ENCODE measurements around the gene PCDH1. TPM values are rescaled to one million over a fixed set of nuclear protein-coding genes. Genes with fewer than 3 reads are reported as not detected.

Gene PCDH1
- total RNA-seq, 2 donors from 2014 or later: 24.9 to 31.3 TPM

- DNase-seq (no peak), ATAC-seq (no peak)
- Histone ChIP-seq H3K27ac (no peak overlapping the region), H3K4me3 (no peak overlapping the region), H3K9me3 (no peaks in the 10 kb centered on the region), H3K4me1 (peaks cover 13% of the 10 kb centered on the region), H3K36me3 (replicated peaks in 1 of 2; ENCODE audit: insufficient read depth in 1 of 2, low read depth in 2 of 2) (no peaks in the 10 kb centered on the region), H3K27me3 (no peaks in the 10 kb centered on the region)
- WGBS, 2 donors: 90 to 96% methylated on average over 4 of the region's 4 CpGs
- TF ChIP-seq POLR2A (IDR thresholded peaks at IDR 0.05) (no peak), CTCF (IDR thresholded peaks at IDR 0.05) (no peak)
- intact Hi-C loops (cut with DNase I): no loop called here
Observed at GRCh38 chr5:141832131-141832530, 46.1 kb downstream of the PCDH1 start.

DNA sequence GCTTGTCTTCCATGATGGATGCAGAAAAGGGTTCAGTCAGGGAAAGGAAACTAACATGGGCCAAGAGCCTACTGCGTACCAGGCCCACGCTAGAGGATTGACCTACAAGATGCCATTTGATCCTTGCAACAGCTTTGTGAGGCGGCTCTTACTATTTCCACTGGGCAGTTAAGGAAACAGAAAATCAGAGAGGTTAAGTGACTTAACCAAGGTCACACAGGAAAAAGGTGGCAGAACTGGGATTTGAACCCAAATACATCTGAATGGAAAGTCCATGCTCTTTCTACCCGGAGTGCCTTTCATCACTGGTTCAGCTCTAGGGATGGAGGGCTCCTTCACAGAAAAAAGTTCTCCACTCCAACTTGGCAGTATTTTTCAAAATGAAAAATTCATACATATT is 50.0 kb downstream of the PCDH1 start:
- H3K36me3 ChIP-seq (replicated peaks in 1 of 2; ENCODE audit: insufficient read depth in 1 of 2, low read depth in 2 of 2): no peaks in the 10 kb centered on the region
- no peaks in the 10 kb centered on the region for H3K27me3 ChIP-seq
- TF ChIP-seq CTCF (IDR thresholded peaks at IDR 0.05) (no peak), POLR2A (IDR thresholded peaks at IDR 0.05) (no peak)
- H3K4me3 ChIP-seq: no peak overlapping the region
- WGBS, 2 donors: 73% methylated on average over 4 of the region's 4 CpGs
- intact Hi-C loops (cut with DNase I): no loop called here
- no peaks in the 10 kb centered on the region for H3K9me3 ChIP-seq
- ATAC-seq (no peak), DNase-seq (no peak)
- peaks cover 9% of the 10 kb centered on the region for H3K4me1 ChIP-seq
- H3K27ac ChIP-seq: no peak overlapping the region

DNA sequence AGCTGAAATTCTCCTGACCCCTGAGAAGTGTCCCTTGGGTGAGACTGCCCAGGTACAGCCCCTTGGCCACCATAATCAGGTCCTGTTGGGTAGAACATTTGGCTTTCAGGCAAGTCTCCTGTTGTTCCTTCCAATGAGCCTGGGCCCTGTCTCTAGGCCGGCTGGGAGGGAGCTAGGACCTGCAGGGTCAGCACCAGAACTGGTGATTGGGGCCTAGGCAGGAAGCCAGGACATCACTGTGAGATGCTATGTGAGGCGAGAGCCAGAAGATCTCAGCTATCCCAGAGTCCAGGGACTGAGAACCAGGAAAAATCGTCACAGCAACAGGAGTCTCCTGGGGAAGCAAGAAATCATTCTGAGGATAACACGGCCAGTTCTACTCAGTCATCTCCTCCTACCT is 51.5 kb downstream of the PCDH1 start:
- TF ChIP-seq POLR2A (IDR thresholded peaks at IDR 0.05): no peak
- TF ChIP-seq CTCF (IDR thresholded peaks at IDR 0.05): no peak
- no peak for DNase-seq
- Histone ChIP-seq H3K27ac (no peak overlapping the region), H3K4me3 (no peak overlapping the region), H3K36me3 (replicated peaks in 1 of 2; ENCODE audit: insufficient read depth in 1 of 2, low read depth in 2 of 2) (no peaks in the 10 kb centered on the region), H3K27me3 (no peaks in the 10 kb centered on the region), H3K9me3 (no peaks in the 10 kb centered on the region), H3K4me1 (no peaks in the 10 kb centered on the region)
- intact Hi-C loops (cut with DNase I): no loop called here
- WGBS, 2 donors: 70 to 75% methylated on average over 3 to 4 of the region's 4 CpGs
- ATAC-seq: no peak

- Histone ChIP-seq H3K27me3 (no peaks in the 10 kb centered on the region), H3K36me3 (replicated peaks in 1 of 2; ENCODE audit: insufficient read depth in 1 of 2, low read depth in 2 of 2) (no peaks in the 10 kb centered on the region), H3K27ac (no peak overlapping the region), H3K4me3 (no peak overlapping the region), H3K4me1 (no peaks in the 10 kb centered on the region), H3K9me3 (no peaks in the 10 kb centered on the region)
- intact Hi-C loops (cut with DNase I): no loop called here
- DNase-seq (no peak), ATAC-seq (peak; percentile 33)
- 37 to 44% methylated on average over 10 of the region's 10 CpGs for WGBS, 2 donors
- TF ChIP-seq POLR2A (IDR thresholded peaks at IDR 0.05) (no peak), CTCF (IDR thresholded peaks at IDR 0.05) (peak in 6 of 7 experiments; percentile 13 to 51 (median 27))
Observed at GRCh38 chr5:141825791-141826560, 52.2 kb downstream of the PCDH1 start.

DNA sequence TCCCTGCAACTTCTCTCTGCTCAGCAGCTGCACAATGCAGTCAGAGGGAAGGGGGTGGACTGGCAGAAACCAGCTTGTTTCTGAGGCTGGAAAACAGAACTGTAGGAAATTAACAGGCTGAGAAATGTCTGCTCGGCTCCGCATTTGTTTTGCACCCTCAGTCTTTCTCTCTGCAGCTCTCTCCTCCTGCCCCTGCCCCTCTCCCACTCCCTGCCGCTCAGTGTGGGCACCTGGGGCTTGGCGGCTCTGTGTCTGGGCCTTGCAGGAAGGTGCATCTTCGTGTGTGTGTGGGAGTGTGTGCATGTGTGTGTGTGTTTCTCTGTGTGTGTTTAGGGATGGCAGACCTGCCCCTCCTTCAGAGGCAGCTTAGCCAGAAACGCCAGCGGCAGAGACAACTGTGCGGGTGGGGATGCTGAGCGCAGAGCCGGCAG is 53.0 kb downstream of the PCDH1 start:
- no peak overlapping the region for H3K4me3 ChIP-seq
- DNase-seq (no peak), ATAC-seq (no peak)
- no peak overlapping the region for H3K27ac ChIP-seq
- H3K36me3 ChIP-seq (replicated peaks in 1 of 2; ENCODE audit: insufficient read depth in 1 of 2, low read depth in 2 of 2): no peaks in the 10 kb centered on the region
- 57 to 60% methylated on average over 10 of the region's 10 CpGs for WGBS, 2 donors
- H3K4me1 ChIP-seq: no peaks in the 10 kb centered on the region
- no peaks in the 10 kb centered on the region for H3K27me3 ChIP-seq
- no peaks in the 10 kb centered on the region for H3K9me3 ChIP-seq
- intact Hi-C loops (cut with DNase I): no loop called here
- TF ChIP-seq POLR2A (IDR thresholded peaks at IDR 0.05) (no peak), CTCF (IDR thresholded peaks at IDR 0.05) (no peak)

Data from body of pancreas (tissue), 4 donors.